GM18505 (cell line): ENCODE data around the gene TSFM.

ENCODE experiments used
- ATAC-seq: cut with Tn5 transposase; IDR thresholded peaks from one replicate; pipeline ENCODE4 v1.9.1; 2021; ENCODE audit not compliant: unreplicated experiment
- POLR2A ChIP-seq: IDR thresholded peaks from 4 replicates; pipeline ENCODE4 v1.6.1; 2011; ENCODE audit warnings: borderline replicate concordance; ENCODE audit not compliant: insufficient read depth, insufficient read length; ENCODE audit errors: extremely low read depth

TSFM gene

GRCh38 chr12:57782608-57783465, at the start of gene TSFM:
Gene TSFM, plus strand, starts transcription at chr12:57782787. Its CDS starts 15 bp downstream, at chr12:57782802.
- peak; percentile 88 for ATAC-seq
- peak; percentile 90 for TF ChIP-seq POLR2A

- no peak for ATAC-seq
- TF ChIP-seq POLR2A = no peak
Measured at GRCh38 chr12:57733928-57734327, 48.7 kb upstream of the TSFM start.

- no peak for ATAC-seq
- no peak for TF ChIP-seq POLR2A
Measured at GRCh38 chr12:57734591-57734990, 48.0 kb upstream of the TSFM start.

GRCh38 chr12:57735198-57735855, 47.3 kb upstream of the TSFM start:
- ATAC-seq = no peak
- TF ChIP-seq POLR2A = no peak

- no peak for TF ChIP-seq POLR2A
- no peak for ATAC-seq
Measured at GRCh38 chr12:57735952-57736740, 46.4 kb upstream of the TSFM start.

- no peak for TF ChIP-seq POLR2A
- ATAC-seq = no peak
Measured at GRCh38 chr12:57736741-57737466, 45.7 kb upstream of the TSFM start.

- TF ChIP-seq POLR2A = no peak
- ATAC-seq = no peak
Measured at GRCh38 chr12:57737467-57738460, 44.8 kb upstream of the TSFM start.

GRCh38 chr12:57738661-57739237, 43.8 kb upstream of the TSFM start, which contains the start of gene AGAP2:
Gene AGAP2, minus strand, starts transcription at chr12:57738742. Its CDS starts 496 bp downstream, at chr12:57738246.
- no peak for TF ChIP-seq POLR2A
- no peak for ATAC-seq

- no peak for TF ChIP-seq POLR2A
- no peak for ATAC-seq
Measured at GRCh38 chr12:57739387-57739786, 43.2 kb upstream of the TSFM start.

GRCh38 chr12:57739914-57740538, 42.6 kb upstream of the TSFM start:
- no peak for TF ChIP-seq POLR2A
- no peak for ATAC-seq
